CD4-positive, alpha-beta T cell (primary cell): ENCODE measurements around the gene C3orf49. TPM values are rescaled to one million over a fixed set of nuclear protein-coding genes. Genes with fewer than 3 reads are reported as not detected.

Experiments used
- ATAC-seq: fragments of 200-7000 bp; cut with Tn5 transposase; one replicate; pipeline ENCODE4 v1.10.0; 2022; ENCODE audit warnings: mild to moderate bottlenecking; ENCODE audit not compliant: poor library complexity
- CTCF ChIA-PET: fragments of 350-600 bp; sonication (Branson Sonifier 250); formaldehyde crosslinking; loops from one replicate; lab custom pipeline; 2021; ENCODE audit warnings: antibody characterized with exemption, inconsistent platforms; lab: Charles Lee
- POLR2A ChIA-PET: fragments of 350-600 bp; sonication (Branson Sonifier 250); formaldehyde crosslinking; loops from one replicate; lab custom pipeline; 2021; ENCODE audit warnings: antibody characterized with exemption, inconsistent platforms; lab: Charles Lee
- DNase-seq, 14 experiments: peaks; one replicate each; pipeline ENCODE4 v3.0.0-alpha.2; 2013 to 2020; ENCODE audit warnings: mixed read lengths in 2 of 14
- H3K27ac ChIP-seq, 2 donors: one replicate each; pipeline versions ENCODE4 v1.5.1 to v1.7.0; 2013; ENCODE audit warnings: low read length in 2 of 2, low read depth in 1 of 2, mild to moderate bottlenecking in 1 of 2
- H3K27me3 ChIP-seq, 2 experiments: 1 replicate in 1 of 2; 2 replicates in 1 of 2; pipeline versions ENCODE4 v1.6.1 to v1.7.0; 2013; ENCODE audit warnings: low read length in 2 of 2, control low read depth in 1 of 2, mild to moderate bottlenecking in 1 of 2, moderate library complexity in 1 of 2; ENCODE audit not compliant: insufficient read depth in 2 of 2, control insufficient read depth in 1 of 2
- H3K36me3 ChIP-seq: one replicate; pipeline ENCODE4 v1.6.1; 2013; ENCODE audit warnings: low read length, control low read depth; ENCODE audit not compliant: insufficient read depth
- H3K4me1 ChIP-seq: one replicate; pipeline ENCODE4 v1.6.1; 2013; ENCODE audit warnings: low read length, control low read depth; ENCODE audit not compliant: insufficient read depth
- H3K4me3 ChIP-seq: one replicate; pipeline ENCODE4 v1.5.1; 2013; ENCODE audit warnings: mild to moderate bottlenecking, low read length, moderate library complexity
- H3K9me3 ChIP-seq, 2 experiments: 1 replicate in 1 of 2; 2 replicates in 1 of 2; pipeline versions ENCODE4 v1.6.1 to v1.7.0; 2013; ENCODE audit warnings: low read length in 2 of 2, mild to moderate bottlenecking in 2 of 2, control low read depth in 1 of 2, moderate library complexity in 1 of 2; ENCODE audit not compliant: control insufficient read depth in 1 of 2, insufficient read depth in 1 of 2
- H3K27ac Mint-ChIP-seq: one replicate; pipeline ENCODE4 v1.8.0; 2020; ENCODE audit warnings: mixed read lengths
- H3K27me3 Mint-ChIP-seq: one replicate; pipeline ENCODE4 v1.8.0; 2021; ENCODE audit warnings: mixed read lengths
- H3K36me3 Mint-ChIP-seq: one replicate; pipeline ENCODE4 v1.8.0; 2021; ENCODE audit warnings: low read depth, mixed read lengths
- H3K4me1 Mint-ChIP-seq: one replicate; pipeline ENCODE4 v1.8.0; 2021; ENCODE audit warnings: low read depth, mixed read lengths
- H3K4me3 Mint-ChIP-seq: one replicate; pipeline ENCODE4 v1.8.0; 2020; ENCODE audit warnings: mild to moderate bottlenecking, mixed read lengths
- H3K9me3 Mint-ChIP-seq: one replicate; pipeline ENCODE4 v1.8.0; 2020; ENCODE audit warnings: mixed read lengths
- CTCF ChIP-seq: fragments of 200-600 bp; IDR thresholded peaks from one replicate; pipeline ENCODE4 v1.8.0; 2022; ENCODE audit warnings: antibody characterized with exemption, mild to moderate bottlenecking
- intact Hi-C, 2 experiments: fragments of 100-400 bp; cut with DNase I in 1 of 2; cut with micrococcal nuclease in 1 of 2; formaldehyde crosslinking; loops; one replicate each; pipeline versions ENCODE4 v1.15.1 to v1.9.0; 2023 to 2025; cut with DNase I, micrococcal nuclease
- total RNA-seq, 174 experiments: library from RNA in 2 of 174; stranded (reverse) in 2 of 174; gene quantifications; one replicate each; pipeline ENCODE4 v1.2.3 and lab custom pipeline; 2021 to 2026

Gene C3orf49
- total RNA-seq, 2 experiments from 2014 or later: not detected

GRCh38 chr3:63878394-63879060 lies 59.4 kb downstream of the C3orf49 start:
- ChIA-PET POLR2A (interaction anchor here (1.2 kb wide), 1 partner anchor 15 kb away, joined by 6 read pairs; the partner anchor contains the start of genes ATXN7 and THOC7), CTCF (no interaction called here)
- no peak for ATAC-seq
- H3K27me3 ChIP-seq: no peaks in the 10 kb centered on the region
- H3K27ac ChIP-seq: no peak overlapping the region
- Mint-ChIP-seq H3K4me3 (no peak overlapping the region), H3K4me1 (peaks cover 80% of the 10 kb centered on the region), H3K9me3 (no peaks in the 10 kb centered on the region), H3K27ac (peak overlapping the region; percentile 0), H3K36me3 (no peaks in the 10 kb centered on the region), H3K27me3 (no peaks in the 10 kb centered on the region)
- TF ChIP-seq CTCF: no peak
- H3K36me3 ChIP-seq: peaks cover under 1% of the 10 kb centered on the region
- DNase-seq: no peak
- no peaks in the 10 kb centered on the region for H3K9me3 ChIP-seq
- no peak overlapping the region for H3K4me3 ChIP-seq
- H3K4me1 ChIP-seq: peaks cover 19% of the 10 kb centered on the region
- intact Hi-C loops: no loop called here

GRCh38 chr3:63880653-63881052 lies 61.6 kb downstream of the C3orf49 start:
- ChIA-PET POLR2A (no interaction called here), CTCF (no interaction called here)
- no peak overlapping the region for H3K27ac ChIP-seq
- no peak for ATAC-seq
- intact Hi-C loops: no loop called here
- H3K4me3 ChIP-seq: no peak overlapping the region
- H3K4me3 Mint-ChIP-seq: peak overlapping the region; percentile 12
- no peak for DNase-seq
- H3K36me3 ChIP-seq: no peaks in the 10 kb centered on the region
- H3K27ac Mint-ChIP-seq: peak overlapping the region; percentile 0
- no peak for TF ChIP-seq CTCF
- peaks cover 16% of the 10 kb centered on the region for H3K4me1 ChIP-seq
- no peaks in the 10 kb centered on the region for H3K9me3 Mint-ChIP-seq
- H3K36me3 Mint-ChIP-seq: no peaks in the 10 kb centered on the region
- H3K27me3 Mint-ChIP-seq: no peaks in the 10 kb centered on the region
- no peaks in the 10 kb centered on the region for H3K27me3 ChIP-seq
- H3K4me1 Mint-ChIP-seq: peaks cover 69% of the 10 kb centered on the region
- no peaks in the 10 kb centered on the region for H3K9me3 ChIP-seq

- ChIA-PET CTCF (no interaction called here), POLR2A (no interaction called here)
- H3K9me3 Mint-ChIP-seq: no peaks in the 10 kb centered on the region
- no peak overlapping the region for H3K27ac Mint-ChIP-seq
- Histone ChIP-seq H3K36me3 (peaks cover 2% of the 10 kb centered on the region), H3K4me1 (no peaks in the 10 kb centered on the region), H3K4me3 (no peak overlapping the region), H3K27me3 (no peaks in the 10 kb centered on the region), H3K9me3 (no peaks in the 10 kb centered on the region), H3K27ac (no peak overlapping the region)
- H3K4me1 Mint-ChIP-seq: peaks cover 30% of the 10 kb centered on the region
- intact Hi-C loops: no loop called here
- no peaks in the 10 kb centered on the region for H3K27me3 Mint-ChIP-seq
- DNase-seq: no peak
- no peak for ATAC-seq
- no peak for TF ChIP-seq CTCF
- no peak overlapping the region for H3K4me3 Mint-ChIP-seq
- peaks cover 4% of the 10 kb centered on the region for H3K36me3 Mint-ChIP-seq
Observed at GRCh38 chr3:63886858-63887257, 67.8 kb downstream of the C3orf49 start.
